GM18909 (cell line): Measurements from ENCODE around the gene TTC21B.
A peak's percentile ranks its signal among the peaks of the same experiment; 100 is the strongest.

Source experiments
- ATAC-seq: cut with Tn5 transposase; IDR thresholded peaks from one replicate; pipeline ENCODE4 v1.9.1; 2021; ENCODE audit warnings: mild to moderate bottlenecking; ENCODE audit not compliant: unreplicated experiment, poor library complexity

Gene TTC21B

DNA sequence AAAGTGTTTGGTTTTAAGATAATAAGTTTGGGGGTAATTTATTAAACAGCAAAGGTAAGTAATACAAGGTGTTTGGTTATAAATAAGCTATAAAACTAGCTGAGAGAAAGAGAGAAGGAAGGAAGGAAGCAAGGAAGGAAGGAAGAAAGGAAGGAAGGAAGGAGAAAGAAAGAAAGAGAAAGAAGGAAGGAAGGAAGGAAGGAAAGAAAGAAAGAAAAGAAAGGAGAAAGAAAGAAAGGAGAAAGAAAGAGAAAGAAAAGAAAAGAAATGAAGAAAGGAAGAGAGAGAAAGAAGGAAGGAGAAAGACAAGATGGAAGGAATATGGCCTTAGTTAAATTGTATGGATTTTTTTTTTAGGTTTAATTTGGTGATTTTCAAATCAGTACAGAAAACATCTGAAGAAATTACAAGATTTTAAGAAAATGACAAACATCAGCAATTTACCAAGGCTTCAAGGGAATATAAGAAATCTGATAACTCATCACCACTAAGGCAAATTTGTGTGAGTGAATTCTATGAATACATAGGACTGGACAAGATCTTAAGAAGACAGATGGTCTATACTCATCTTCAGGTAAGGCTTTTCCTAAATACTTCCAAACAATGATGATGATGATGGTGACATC, 113.1 kb downstream of the TTC21B start:
- ATAC-seq, result no peak

GRCh38 chr2:165839610-165840009, 114.0 kb downstream of the TTC21B start:
- ATAC-seq, result no peak

DNA sequence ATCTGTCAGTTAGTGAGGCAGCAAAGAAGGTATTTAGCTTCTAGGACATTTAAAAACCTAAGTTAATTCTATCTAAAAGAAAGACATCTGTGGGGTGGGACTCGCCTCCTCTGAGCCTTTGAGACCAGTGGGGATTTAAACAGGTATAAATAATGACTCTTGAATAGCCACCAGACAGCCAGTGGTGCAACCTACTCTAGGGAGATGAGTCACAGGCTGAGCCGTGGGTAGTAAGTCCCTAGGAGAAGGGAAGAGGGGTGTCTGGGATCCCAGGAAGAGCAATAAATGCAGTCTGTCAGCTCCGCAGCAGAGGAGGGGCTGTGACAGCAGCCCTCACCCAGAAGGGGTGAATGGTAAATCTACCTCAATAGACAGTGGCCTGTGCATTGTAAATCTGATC, 116.5 kb downstream of the TTC21B start:
- ATAC-seq, result no peak

DNA sequence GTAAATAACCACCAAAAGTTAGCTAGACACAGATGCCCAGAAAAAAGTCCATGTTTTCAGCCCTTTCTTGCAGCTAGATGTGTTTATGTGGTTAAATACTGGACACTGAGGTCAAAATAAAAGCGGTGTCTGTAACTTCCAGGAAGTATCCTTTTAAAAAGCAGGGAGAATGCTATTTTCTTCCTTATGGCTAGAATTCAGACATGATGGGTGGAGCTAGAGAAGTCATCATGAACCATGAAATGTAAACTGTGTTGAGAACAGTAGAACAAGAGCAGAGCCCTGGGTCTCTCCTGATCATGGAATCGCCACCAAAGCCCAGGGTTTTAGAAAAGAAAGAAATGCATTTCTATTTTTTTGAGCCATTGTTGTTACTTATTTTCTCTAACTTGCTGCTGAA, 118.2 kb downstream of the TTC21B start:
- no peak for ATAC-seq

- no peak for ATAC-seq
These were observed 120.4 kb downstream of the TTC21B start for GRCh38 chr2:165833156-165833555.

GRCh38 chr2:165827921-165828276, 125.7 kb downstream of the TTC21B start:
- no peak for ATAC-seq

- peak; percentile 81 for ATAC-seq
These were observed 126.3 kb downstream of the TTC21B start for GRCh38 chr2:165827016-165827920.

- no peak for ATAC-seq
These were observed 128.5 kb downstream of the TTC21B start for GRCh38 chr2:165825041-165825440.
